HCT116 (cell line): Measurements from ENCODE around the gene MYO7A.

ENCODE experiments used
- CTCF ChIP-seq, 3 experiments: fragments of 200-600 bp in 1 of 3; sonication (generic) in 1 of 3; IDR thresholded peaks in 2 of 3; conservative IDR thresholded peaks in 1 of 3; 2 replicates each; pipeline ENCODE4 v1.5.1; 2012 to 2017; ENCODE audit warnings: low read depth in 2 of 3, low read length in 2 of 3, antibody characterized with exemption in 1 of 3, borderline replicate concordance in 1 of 3, control low read depth in 1 of 3, mild to moderate bottlenecking in 1 of 3, mixed read lengths in 1 of 3, mixed run types in 1 of 3, moderate library complexity in 1 of 3; ENCODE audit not compliant: insufficient read depth in 1 of 3
- EZH2 ChIP-seq: fragments of 200-600 bp; sonication (generic); IDR thresholded peaks from 2 replicates; pipeline ENCODE4 v1.6.1; 2017; ENCODE audit warnings: antibody characterized with exemption, mixed run types
- EZH2phosphoT487 ChIP-seq: fragments of 200-600 bp; IDR thresholded peaks from 2 replicates; pipeline ENCODE4 v1.6.1; 2018; ENCODE audit warnings: antibody characterized with exemption, borderline replicate concordance
- FOSL1 ChIP-seq: IDR thresholded peaks from 2 replicates; pipeline ENCODE4 v1.6.1; 2012; ENCODE audit warnings: low read depth

GRCh38 chr11:77156396-77157195, 28.6 kb downstream of the MYO7A start:
- no peak for TF ChIP-seq CTCF (IDR thresholded peaks at IDR 0.05 in 2 of 3, conservative IDR thresholded peaks at IDR 0.05 in 1 of 3; ENCODE audit: borderline replicate concordance in 1 of 3, insufficient read depth in 1 of 3, low read depth in 2 of 3, low read length in 2 of 3)
- TF ChIP-seq FOSL1: no peak
- no peak for TF ChIP-seq EZH2phosphoT487
- TF ChIP-seq EZH2: no peak
